GM21619 (cell line): ENCODE measurements around the gene OR12D1.

ENCODE experiments used
- ATAC-seq: cut with Tn5 transposase; IDR thresholded peaks from one replicate; pipeline ENCODE4 v1.9.1; 2021; ENCODE audit not compliant: unreplicated experiment

The OR12D1 gene

DNA sequence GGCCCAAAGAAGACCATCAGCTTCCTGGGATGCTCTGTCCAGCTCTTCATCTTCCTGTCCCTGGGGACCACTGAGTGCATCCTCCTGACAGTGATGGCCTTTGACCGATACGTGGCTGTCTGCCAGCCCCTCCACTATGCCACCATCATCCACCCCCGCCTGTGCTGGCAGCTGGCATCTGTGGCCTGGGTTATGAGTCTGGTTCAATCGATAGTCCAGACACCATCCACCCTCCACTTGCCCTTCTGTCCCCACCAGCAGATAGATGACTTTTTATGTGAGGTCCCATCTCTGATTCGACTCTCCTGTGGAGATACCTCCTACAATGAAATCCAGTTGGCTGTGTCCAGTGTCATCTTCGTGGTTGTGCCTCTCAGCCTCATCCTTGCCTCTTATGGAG, 47.3 kb downstream of the OR12D1 start:
- ATAC-seq = no peak

DNA sequence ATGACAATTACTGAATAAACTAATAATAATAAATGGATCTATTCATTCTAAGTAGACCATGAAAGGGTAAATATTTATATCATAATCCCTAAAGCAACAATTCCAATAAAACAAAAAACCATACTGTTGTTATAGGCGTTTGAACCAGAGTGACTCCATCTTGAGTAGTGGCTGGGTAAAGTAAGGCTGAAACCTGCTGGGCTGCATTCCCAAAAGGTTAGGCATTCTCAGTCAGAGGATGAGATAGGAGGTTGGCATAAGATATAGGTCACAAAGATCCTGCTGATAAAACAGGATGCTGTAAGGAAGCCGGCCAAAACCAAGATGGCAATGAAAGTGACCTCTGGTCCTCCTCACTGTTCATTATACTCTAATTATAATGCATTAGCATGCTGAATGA, 50.6 kb downstream of the OR12D1 start:
- ATAC-seq = no peak

DNA sequence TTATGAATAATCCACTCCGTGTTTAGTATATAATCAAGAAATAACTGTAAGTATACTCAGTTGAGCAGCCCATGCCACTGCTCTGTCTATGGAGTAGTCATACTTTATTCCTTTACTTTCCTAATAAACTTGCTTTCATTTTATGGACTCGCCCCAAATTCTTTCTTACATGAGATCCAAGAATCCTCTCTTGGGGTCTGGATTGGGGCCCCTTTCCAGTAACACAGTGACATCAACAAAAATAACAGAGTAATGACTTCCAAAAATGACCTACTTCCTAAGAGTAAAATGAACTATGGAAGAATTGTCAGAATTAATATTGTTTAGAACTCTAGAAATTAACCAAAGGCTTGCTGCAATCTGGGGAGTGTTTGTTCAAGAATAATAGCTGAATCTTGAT, 51.1 kb downstream of the OR12D1 start:
- no peak for ATAC-seq

DNA sequence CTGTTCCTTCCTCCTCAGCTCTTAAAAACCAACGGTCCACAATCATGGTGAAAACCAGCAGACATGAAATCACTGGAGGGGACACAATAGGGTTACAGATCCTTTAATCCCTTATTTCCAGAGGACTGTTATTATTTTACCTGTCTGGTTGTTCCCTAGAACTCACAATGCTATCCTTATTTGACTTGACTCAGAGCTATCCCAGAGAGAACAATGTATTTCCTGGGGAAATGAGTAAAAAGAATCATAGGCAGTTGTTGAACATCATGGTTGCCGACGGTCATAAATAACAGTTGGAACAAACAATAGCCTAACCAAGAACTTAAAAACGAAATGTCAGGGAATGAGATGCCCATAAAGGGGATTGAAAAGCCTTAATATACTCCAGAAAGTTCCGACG, 51.5 kb downstream of the OR12D1 start:
- no peak for ATAC-seq
